Brain microvascular endothelial cell (primary cell): ENCODE data around the gene PCP4.

Experiments used
- DNase-seq: peaks from one replicate; pipeline ENCODE4 v3.0.0-alpha.2; 2020
- H3K27ac ChIP-seq: fragments of 250-450 bp; sonication (Bioruptor Pico); 2 replicates; pipeline ENCODE4 v1.5.1; 2020; ENCODE audit warnings: mild to moderate bottlenecking, moderate library complexity
- H3K27me3 ChIP-seq: fragments of 250-450 bp; sonication (Bioruptor Pico); replicated peaks from 2 replicates; pipeline ENCODE4 v1.5.1; 2020; ENCODE audit warnings: mild to moderate bottlenecking
- H3K36me3 ChIP-seq: fragments of 250-450 bp; sonication (Bioruptor Pico); replicated peaks from 2 replicates; pipeline ENCODE4 v1.5.1; 2020; ENCODE audit warnings: mild to moderate bottlenecking
- H3K4me3 ChIP-seq: 2 replicates; pipeline ENCODE4 v1.5.1; 2011; ENCODE audit warnings: low read depth, mild to moderate bottlenecking, control low read depth, low read length, moderate library complexity
- in situ Hi-C: cut with HindIII; loops from 2 replicates; pipeline ENCODE4 v1.10.0; 2017; ENCODE audit warnings: low sequenced_read_pairs, low pct_ligation_motif_present
- TF ChIP-seq, protein P1 (sequence below): IDR thresholded peaks from 2 replicates; pipeline ENCODE4 v1.5.1; 2011; ENCODE audit warnings: low read depth, mild to moderate bottlenecking, moderate library complexity, low read length, control low read depth, inconsistent platforms; ENCODE audit errors: missing control alignments

Gene PCP4

DNA sequence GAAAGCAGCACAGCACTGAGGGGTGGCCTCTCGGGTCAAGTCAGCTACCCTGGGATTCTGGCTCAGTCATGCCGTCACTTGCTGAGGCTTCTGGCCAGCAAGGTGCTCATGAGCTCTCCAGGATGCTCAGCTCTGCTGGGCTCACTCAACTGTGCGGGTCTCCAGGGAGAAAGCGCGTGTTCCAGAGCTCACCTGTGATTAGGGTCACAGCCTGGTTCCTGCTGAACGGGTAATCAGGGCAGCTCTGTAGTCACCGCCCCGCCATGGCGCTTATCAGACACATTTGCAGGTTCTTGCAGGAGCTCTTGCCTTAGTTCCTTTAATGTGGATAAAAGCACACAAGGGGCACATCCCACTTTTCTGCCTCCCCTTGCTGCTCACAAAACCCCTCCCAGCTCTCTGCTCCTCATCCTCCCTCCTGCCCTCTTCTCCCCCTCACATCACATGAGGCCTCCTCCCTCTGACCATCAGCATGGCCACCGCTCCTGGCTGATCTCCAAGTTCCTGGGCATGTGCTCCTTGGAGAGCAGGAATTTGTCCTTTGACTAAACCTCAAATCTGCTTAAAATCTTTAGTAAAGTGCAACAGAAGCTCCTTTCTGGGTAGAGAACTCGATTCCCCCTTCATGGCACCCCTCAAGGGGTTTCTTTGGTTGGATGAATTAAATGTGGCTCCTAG, 2.0 kb downstream of the PCP4 start:
- in situ Hi-C loops = no loop called here
- no peak overlapping the region for H3K27ac ChIP-seq
- H3K36me3 ChIP-seq = no peaks in the 10 kb centered on the region
- DNase-seq = no peak
- H3K4me3 ChIP-seq = no peak overlapping the region
- H3K27me3 ChIP-seq = no peaks in the 10 kb centered on the region
- TF ChIP-seq, protein P1, sequence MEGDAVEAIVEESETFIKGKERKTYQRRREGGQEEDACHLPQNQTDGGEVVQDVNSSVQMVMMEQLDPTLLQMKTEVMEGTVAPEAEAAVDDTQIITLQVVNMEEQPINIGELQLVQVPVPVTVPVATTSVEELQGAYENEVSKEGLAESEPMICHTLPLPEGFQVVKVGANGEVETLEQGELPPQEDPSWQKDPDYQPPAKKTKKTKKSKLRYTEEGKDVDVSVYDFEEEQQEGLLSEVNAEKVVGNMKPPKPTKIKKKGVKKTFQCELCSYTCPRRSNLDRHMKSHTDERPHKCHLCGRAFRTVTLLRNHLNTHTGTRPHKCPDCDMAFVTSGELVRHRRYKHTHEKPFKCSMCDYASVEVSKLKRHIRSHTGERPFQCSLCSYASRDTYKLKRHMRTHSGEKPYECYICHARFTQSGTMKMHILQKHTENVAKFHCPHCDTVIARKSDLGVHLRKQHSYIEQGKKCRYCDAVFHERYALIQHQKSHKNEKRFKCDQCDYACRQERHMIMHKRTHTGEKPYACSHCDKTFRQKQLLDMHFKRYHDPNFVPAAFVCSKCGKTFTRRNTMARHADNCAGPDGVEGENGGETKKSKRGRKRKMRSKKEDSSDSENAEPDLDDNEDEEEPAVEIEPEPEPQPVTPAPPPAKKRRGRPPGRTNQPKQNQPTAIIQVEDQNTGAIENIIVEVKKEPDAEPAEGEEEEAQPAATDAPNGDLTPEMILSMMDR = no peak

DNA sequence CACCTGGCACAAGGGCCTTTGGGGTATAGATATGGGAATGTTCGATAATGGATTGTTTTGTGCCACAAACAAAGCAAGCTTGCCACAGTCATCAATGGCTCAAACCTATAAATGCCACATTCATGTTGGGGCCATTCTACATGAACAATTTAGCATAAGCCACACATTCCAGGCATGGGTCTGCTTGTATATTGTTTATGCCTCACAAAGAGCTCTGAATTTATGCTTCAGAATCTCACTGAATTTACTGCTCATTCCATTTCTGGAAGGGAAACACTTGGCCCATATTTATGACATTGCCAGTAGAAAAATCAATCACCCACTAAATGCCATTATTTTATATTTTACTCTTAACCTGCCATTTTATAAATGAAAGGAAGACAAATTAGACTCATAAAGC, 6.4 kb downstream of the PCP4 start:
- H3K4me3 ChIP-seq = no peak overlapping the region
- H3K27me3 ChIP-seq = no peaks in the 10 kb centered on the region
- H3K36me3 ChIP-seq = no peaks in the 10 kb centered on the region
- no peak for DNase-seq
- H3K27ac ChIP-seq = no peak overlapping the region
- in situ Hi-C loops = no loop called here
- TF ChIP-seq, protein P1 = no peak

DNA sequence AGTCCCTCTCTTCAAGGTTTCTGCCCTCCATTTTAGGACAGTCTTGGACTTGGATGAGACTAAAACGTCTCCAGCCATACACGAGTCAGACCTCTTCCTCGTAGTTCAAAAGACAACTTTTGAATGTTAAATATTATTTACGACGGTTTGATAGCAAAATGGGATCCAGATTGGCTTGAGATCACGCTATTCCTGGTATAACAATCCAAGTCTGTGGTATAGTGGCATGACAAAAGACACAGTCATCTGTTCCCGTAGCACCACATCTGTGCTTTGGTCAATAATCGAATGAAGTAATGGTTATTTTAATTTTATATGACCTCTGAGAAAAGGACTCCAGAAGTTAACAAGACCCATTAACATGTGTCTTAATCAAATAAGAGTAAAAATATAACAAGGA, 7.0 kb downstream of the PCP4 start:
- no peaks in the 10 kb centered on the region for H3K36me3 ChIP-seq
- TF ChIP-seq, protein P1 = no peak
- no peak overlapping the region for H3K4me3 ChIP-seq
- H3K27ac ChIP-seq = no peak overlapping the region
- in situ Hi-C loops = no loop called here
- H3K27me3 ChIP-seq = no peaks in the 10 kb centered on the region
- DNase-seq = no peak

DNA sequence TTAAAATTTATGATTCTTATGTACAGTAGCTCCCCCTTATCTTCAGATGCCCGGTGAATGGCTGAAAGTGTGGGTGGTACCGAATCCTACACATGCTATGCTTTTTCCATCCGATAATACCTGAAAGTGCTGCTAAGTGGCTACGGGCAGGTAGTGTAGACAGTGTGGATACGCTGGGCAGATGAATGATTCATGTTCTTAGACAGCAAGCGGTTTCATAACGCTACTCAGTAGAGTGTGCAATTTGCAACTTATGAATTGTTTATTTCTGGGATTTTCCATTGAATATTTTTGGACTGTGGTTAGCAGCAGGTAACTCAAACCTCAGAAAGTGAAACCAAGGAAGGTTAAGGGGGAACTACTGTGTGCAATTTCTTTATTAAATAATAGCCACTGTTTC, 7.5 kb downstream of the PCP4 start:
- no peak overlapping the region for H3K27ac ChIP-seq
- DNase-seq = no peak
- H3K27me3 ChIP-seq = no peaks in the 10 kb centered on the region
- no peaks in the 10 kb centered on the region for H3K36me3 ChIP-seq
- TF ChIP-seq, protein P1 = no peak
- H3K4me3 ChIP-seq = no peak overlapping the region
- in situ Hi-C loops = no loop called here

DNA sequence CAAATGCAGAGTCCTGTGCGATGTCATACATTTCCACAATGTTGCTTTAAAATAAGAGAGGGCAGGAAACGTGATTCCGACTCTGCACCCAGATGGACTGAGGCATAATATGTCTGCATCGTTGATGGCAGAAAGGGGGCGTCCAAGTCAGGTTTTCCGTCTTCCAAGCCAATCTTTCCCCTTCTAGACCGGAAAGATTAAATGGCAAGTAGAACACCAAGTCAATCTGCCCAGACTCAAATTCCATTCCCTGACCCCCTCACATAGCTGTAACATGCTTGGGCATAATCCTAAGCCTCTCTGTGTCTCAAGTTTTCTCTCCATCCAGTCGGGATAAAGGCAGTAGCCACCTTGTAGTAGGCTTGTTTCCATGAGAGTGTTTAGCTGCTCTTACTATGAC, 14.4 kb downstream of the PCP4 start:
- Histone ChIP-seq H3K4me3 (no peak overlapping the region), H3K36me3 (no peaks in the 10 kb centered on the region), H3K27me3 (no peaks in the 10 kb centered on the region), H3K27ac (no peak overlapping the region)
- DNase-seq = no peak
- TF ChIP-seq, protein P1 = no peak
- in situ Hi-C loops = no loop called here
